Endothelial cell (in vitro differentiated cells): Measurements from ENCODE around the gene PCDHA1. TPM values are rescaled to one million over a fixed set of nuclear protein-coding genes. Genes with fewer than 3 reads are reported as not detected.

Experiments used
- DNase-seq: peaks from one replicate; pipeline ENCODE4 v3.0.0; 2021; ENCODE audit warnings: low spot score
- H3K27ac Mint-ChIP-seq: one replicate; pipeline ENCODE4 v1.8.0; 2021; ENCODE audit warnings: mixed read lengths, inconsistent platforms; ENCODE audit not compliant: unreplicated experiment
- H3K27me3 Mint-ChIP-seq: one replicate; pipeline ENCODE4 v1.8.0; 2021; ENCODE audit warnings: mild to moderate bottlenecking, moderate library complexity, mixed read lengths, inconsistent platforms; ENCODE audit not compliant: unreplicated experiment
- H3K36me3 Mint-ChIP-seq: one replicate; pipeline ENCODE4 v1.8.0; 2021; ENCODE audit warnings: mild to moderate bottlenecking, low read depth, mixed read lengths, inconsistent platforms; ENCODE audit not compliant: unreplicated experiment
- H3K4me1 Mint-ChIP-seq: one replicate; pipeline ENCODE4 v1.8.0; 2021; ENCODE audit warnings: mild to moderate bottlenecking, mixed read lengths, inconsistent platforms; ENCODE audit not compliant: unreplicated experiment
- H3K4me3 Mint-ChIP-seq: one replicate; pipeline ENCODE4 v1.8.0; 2021; ENCODE audit warnings: mild to moderate bottlenecking, mixed read lengths, inconsistent platforms; ENCODE audit not compliant: unreplicated experiment
- H3K9me3 Mint-ChIP-seq: one replicate; pipeline ENCODE4 v1.8.0; 2021; ENCODE audit warnings: mixed read lengths, inconsistent platforms; ENCODE audit not compliant: unreplicated experiment
- total RNA-seq: library from RNA; stranded (reverse); fragmentation: NEBNext Ultra II Directional; extraction: Animal tissue kit (Norgen Biotek cat#: 25700); gene quantifications from one replicate; pipeline ENCODE4 v1.2.1, GENCODE V29; 2021; ENCODE audit not compliant: unreplicated experiment
- TF ChIP-seq, protein P1 (sequence below): fragments of 200-600 bp; sonication (generic); IDR thresholded peaks from one replicate; pipeline ENCODE4 v1.5.0; 2021; ENCODE audit warnings: antibody characterized with exemption; ENCODE audit not compliant: unreplicated experiment

Gene PCDHA1
- total RNA-seq, 1 donor from 2014 or later: 0.13 TPM

DNA sequence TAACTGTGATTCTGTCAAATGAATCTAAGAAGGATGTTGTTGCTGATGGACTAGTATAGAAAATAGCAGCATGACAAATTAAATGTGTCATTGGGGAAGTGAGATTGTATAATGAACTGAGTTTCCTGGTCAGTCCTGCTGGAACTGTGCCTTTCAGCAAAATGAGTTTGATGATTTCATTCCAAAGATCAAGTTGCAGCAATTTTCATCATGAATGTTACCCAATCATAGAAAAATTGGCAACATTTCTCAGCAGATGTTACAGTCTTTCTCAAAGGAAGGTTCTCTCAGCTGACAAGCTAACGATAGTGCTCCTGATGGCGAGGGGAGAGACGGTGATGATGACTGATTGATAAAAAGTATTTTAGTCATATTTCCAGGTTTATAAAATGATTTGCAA is 191.1 kb downstream of the PCDHA1 start:
- TF ChIP-seq, protein P1, sequence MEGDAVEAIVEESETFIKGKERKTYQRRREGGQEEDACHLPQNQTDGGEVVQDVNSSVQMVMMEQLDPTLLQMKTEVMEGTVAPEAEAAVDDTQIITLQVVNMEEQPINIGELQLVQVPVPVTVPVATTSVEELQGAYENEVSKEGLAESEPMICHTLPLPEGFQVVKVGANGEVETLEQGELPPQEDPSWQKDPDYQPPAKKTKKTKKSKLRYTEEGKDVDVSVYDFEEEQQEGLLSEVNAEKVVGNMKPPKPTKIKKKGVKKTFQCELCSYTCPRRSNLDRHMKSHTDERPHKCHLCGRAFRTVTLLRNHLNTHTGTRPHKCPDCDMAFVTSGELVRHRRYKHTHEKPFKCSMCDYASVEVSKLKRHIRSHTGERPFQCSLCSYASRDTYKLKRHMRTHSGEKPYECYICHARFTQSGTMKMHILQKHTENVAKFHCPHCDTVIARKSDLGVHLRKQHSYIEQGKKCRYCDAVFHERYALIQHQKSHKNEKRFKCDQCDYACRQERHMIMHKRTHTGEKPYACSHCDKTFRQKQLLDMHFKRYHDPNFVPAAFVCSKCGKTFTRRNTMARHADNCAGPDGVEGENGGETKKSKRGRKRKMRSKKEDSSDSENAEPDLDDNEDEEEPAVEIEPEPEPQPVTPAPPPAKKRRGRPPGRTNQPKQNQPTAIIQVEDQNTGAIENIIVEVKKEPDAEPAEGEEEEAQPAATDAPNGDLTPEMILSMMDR: no peak
- Mint-ChIP-seq H3K4me3 (no peak overlapping the region), H3K9me3 (no peaks in the 10 kb centered on the region), H3K4me1 (peaks cover 2% of the 10 kb centered on the region), H3K27ac (no peak overlapping the region), H3K36me3 (no peaks in the 10 kb centered on the region), H3K27me3 (peaks cover 1% of the 10 kb centered on the region)
- no peak for DNase-seq

DNA sequence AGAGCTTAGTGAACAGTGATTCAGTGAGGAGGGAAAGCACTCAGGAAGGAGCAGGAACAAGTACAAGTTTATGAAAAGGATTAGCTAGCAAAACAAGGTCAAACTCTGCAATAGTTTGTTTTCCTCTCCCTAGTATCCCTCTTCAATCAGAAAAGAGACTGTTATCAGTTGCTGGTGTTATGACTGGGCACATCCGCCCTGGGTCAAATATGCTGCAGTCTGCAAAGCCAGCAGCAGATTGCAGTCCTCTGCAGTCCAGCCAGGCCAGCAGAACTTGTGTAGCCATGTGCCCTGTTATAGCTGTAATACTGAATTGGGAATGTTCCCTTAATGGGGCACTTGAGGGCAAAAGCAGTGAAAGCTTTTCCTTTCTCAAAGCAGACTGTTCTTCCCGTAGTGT is 192.3 kb downstream of the PCDHA1 start:
- no peak overlapping the region for H3K4me3 Mint-ChIP-seq
- H3K9me3 Mint-ChIP-seq: no peaks in the 10 kb centered on the region
- TF ChIP-seq, protein P1: no peak
- H3K4me1 Mint-ChIP-seq: peaks cover 2% of the 10 kb centered on the region
- no peak for DNase-seq
- no peak overlapping the region for H3K27ac Mint-ChIP-seq
- H3K36me3 Mint-ChIP-seq: no peaks in the 10 kb centered on the region
- peaks cover 1% of the 10 kb centered on the region for H3K27me3 Mint-ChIP-seq

DNA sequence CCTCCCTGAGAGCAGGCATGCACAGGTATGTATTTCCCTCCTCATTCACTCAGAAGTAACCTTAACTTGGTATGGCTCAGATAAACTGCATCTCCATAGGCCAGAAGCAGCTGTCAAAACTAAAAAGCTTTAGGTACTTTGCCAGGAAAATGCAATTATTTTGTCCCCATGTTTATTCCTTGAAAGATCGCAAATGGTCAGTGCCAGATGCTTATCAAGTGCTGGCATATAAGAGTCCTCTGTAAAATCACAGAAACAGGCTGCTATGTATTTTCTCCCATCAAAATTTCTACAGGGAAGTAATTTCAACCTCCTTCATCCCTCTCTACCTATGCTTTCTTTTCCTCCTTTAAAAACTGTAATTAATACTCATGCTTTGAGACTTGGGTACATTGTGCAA is 193.0 kb downstream of the PCDHA1 start:
- Mint-ChIP-seq H3K27ac (no peak overlapping the region), H3K27me3 (peaks cover 1% of the 10 kb centered on the region), H3K4me1 (peaks cover 2% of the 10 kb centered on the region), H3K4me3 (no peak overlapping the region), H3K9me3 (no peaks in the 10 kb centered on the region), H3K36me3 (no peaks in the 10 kb centered on the region)
- TF ChIP-seq, protein P1: no peak
- DNase-seq: no peak

DNA sequence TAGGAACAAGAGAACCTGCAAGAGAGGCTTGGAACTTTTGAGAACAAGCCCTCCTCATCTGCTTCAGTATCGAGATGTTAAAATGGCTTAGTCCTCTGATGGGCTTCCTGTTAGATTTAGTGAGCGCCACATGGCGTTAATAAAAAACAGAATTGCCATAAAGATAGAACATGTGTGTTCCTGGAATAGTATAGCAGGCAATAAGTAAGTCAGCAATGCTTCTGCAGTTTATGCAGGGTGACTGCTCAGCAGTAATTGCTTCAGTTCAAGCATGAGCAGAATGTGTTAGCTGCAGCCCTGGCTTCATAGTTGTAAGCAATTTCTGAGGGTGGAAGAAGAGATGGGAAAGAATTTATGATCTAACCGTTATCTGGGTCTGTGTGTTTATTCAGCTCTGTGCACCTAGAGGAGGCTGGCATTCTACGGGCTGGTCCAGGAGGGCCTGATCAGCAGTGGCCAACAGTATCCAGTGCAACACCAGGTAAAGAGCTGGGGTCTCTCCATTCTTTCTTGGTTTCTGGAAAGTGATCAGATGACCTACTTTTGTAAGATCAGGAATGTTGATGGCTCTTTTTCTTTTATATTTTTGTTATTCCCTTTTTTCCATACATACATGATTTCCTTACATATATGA is 196.3 kb downstream of the PCDHA1 start:
- Mint-ChIP-seq H3K27me3 (peaks cover 1% of the 10 kb centered on the region), H3K4me3 (no peak overlapping the region), H3K9me3 (no peaks in the 10 kb centered on the region), H3K27ac (no peak overlapping the region), H3K4me1 (peaks cover 8% of the 10 kb centered on the region), H3K36me3 (no peaks in the 10 kb centered on the region)
- TF ChIP-seq, protein P1: no peak
- no peak for DNase-seq

DNA sequence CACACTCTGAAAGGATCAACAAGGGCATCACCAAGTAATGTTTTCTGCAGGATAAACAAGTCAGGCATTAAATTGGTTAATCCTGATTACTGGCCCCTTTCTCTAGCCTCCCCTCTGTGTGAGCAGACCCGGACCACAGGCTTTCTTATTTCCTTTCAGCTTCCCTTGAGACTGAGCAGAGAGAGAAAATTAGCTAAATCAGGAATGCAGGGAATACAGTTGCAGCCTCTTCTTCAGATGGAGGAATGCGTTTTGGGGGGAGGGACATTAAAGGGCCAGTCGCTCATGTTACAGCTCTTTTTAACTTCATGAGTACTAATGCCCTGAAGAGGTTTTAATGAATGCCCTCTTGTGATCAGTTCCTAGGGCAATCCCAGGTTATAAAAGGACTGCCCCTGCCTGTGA is 200.2 kb downstream of the PCDHA1 start:
- Mint-ChIP-seq H3K4me3 (no peak overlapping the region), H3K27me3 (no peaks in the 10 kb centered on the region), H3K27ac (peak overlapping the region; percentile 86), H3K36me3 (no peaks in the 10 kb centered on the region), H3K9me3 (no peaks in the 10 kb centered on the region), H3K4me1 (peaks cover 15% of the 10 kb centered on the region)
- TF ChIP-seq, protein P1: no peak
- no peak for DNase-seq
